HG03460 (cell line): ENCODE results near the gene SPEN.
"Not testable (repeated sequence)": the region's sequence is repeated elsewhere in the genome, so short reads cannot be mapped to it uniquely, and the experiment has no call there.

Source experiments
- ATAC-seq: cut with Tn5 transposase; IDR thresholded peaks from one replicate; pipeline ENCODE4 v1.9.1; 2021; ENCODE audit not compliant: unreplicated experiment

SPEN gene

DNA sequence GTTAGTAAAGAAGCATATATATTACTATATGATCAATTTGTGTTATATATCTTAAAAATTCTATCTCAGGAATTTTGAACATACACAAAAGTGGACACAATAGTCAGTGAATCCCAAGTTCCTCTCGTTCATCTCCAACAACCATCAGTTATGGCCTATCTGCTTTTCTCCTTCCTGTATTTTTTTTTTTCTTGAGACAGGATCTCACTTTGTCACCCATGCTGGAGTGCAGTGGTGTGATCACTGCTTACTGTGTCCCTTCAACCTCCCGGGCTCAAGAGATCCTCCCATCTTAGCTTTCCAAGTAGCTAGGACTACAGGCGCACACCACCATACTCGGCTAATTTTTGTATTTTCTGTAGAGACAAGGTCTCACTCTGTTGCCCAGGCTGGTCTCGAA, 9.4 kb downstream of the SPEN start:
- no peak for ATAC-seq

DNA sequence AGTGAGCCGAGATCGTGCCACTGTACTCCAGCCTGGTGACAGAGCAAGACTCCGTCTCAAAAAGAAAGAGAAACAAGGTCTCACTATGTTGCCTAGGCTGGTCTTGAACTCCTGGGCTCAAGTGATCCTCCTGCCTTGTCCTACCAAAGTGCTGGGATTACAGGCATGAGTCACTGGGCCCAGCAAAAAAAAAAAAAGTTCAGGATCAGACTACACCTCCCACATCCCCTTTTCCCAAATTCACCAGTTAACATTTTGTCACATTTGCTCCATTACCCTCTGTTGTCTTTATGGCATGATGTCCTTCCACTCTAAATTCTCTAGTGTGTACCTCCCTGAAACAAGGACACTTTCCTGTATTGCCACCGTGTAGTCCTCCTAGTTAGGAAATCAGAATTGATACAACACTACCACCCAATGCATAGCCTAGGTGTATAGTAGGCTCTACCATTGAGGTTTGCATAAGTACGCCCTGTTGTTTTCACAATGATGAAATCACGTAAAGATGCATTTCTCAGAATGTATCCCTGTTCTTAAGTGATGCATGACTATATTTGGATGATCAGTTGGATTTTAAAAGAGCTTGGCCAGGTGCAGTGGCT, 10.7 kb downstream of the SPEN start:
- no peak for ATAC-seq

DNA sequence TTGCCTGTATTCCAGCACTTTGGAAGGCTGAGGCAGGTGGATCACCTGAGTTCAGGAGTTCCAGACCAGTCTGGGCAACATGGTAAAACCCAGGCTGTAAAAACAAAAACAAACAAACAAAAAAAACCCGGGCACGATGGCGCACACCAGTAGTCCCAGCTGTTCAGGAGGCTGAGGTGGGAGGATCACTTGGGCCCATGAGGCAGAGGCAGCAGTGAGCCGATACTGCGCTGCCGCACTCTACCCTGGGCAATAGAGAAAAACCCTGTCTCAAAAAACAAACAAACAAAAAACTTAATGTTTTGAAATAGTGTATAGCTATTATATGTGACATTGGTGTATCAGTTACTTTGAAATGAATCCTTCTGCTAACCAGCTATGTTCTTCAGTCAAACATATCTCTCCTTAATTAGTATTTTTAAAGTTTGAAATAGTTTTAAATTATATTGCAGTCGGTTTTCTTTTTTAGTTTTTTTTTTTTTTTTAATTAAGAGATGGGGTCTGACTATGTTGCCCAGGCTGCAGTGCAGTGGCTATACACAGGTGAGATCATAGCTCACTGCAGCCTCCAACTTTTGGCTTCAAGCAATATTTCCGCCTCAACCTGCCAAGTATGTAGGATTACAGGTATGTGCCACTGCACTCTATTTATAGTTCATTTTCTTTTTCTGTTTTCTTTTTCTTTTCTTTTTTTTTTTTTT, 11.3 kb downstream of the SPEN start:
- ATAC-seq = no peak

DNA sequence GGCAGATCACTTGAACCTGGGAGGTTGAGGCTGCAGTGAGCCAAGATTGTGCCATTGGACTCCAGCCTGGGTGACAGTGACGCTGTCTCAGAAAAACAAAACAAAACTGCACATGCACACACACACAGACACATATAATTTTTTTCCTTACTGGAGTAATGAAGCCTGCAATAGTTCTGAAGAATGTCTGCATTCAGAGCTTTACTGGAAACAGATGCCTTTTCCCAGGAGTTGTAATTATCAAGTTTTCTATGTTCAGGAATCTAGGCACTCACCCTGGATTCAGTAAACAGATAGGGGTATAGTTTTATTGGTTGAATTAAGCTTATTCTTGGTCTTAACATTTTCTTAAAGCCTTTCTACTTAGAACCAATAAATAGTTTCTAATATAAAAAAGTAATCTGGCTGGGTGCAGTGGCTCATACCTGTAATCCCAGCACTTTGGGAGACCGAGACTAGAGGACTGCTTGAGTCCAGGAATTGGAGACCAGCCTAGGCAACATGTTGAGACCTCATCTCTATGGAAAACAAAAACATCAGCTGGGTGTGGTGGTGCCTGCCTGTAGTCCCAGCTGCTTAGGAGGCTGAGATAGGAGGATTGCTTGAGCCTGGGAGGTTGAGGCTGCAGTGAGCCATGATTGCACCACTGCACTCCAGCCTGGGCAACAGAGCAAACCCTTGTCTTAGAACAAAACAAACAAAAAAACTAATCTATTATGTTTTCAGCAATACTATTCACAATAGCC, 15.8 kb downstream of the SPEN start:
- ATAC-seq = no peak

DNA sequence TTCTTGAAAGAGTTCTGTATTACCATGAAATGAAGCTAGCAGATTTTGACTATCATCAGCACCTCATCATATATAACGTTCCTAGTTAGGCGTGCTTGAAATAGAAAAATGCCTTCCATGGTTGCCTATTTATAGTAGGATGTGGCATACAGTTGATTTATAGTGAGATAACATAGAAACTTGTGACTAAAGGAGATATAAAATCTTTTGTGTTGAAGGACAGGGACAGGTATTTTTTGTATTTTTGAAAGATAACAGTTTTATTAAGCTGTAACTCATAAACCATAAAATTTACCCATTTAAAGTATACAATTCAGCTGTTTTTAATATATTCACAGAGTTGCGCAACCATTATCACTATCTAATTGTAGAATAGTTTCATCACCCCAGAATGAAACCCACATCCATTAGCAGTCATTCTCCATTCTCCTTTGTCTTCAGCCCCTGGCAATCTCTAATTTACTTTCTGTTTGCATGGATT, 19.3 kb downstream of the SPEN start:
- no peak for ATAC-seq

DNA sequence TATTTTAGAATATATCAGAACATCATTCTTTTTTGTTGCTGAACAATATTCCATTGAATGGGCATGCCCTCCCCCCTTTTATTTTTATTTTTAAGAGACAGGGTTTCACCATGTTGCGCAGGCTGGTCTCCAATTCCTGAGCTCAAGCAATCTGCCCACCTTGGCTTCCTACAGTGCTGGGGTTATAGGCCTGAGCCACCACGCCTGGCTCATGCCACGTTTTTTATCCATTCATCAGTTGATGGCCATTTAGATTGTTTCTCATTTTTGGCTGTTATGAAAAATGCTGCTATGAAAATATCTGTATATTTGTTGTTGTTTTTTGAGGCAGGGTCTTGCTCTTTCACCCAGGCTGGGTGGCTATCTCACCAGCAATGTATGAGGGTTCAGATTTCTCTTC, 19.8 kb downstream of the SPEN start:
- ATAC-seq = no peak

DNA sequence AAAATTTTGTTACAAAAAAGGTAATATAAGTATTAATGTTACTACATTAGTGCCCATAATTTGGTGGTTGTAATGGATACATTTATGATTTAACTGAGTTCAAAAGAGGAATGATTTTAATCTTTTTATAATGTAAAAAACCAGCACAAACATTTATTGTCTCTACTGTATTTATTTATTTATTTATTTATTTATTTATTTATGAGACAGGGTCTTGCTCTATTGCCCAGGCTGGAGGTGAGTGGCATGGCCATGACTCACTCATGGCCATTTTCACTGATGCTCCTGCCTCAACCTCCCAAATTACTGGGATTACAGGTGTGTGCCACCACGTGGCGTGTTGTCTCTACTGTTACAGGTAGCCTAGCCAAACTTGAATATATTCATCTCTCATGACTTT, 21.9 kb downstream of the SPEN start:
- no peak for ATAC-seq

DNA sequence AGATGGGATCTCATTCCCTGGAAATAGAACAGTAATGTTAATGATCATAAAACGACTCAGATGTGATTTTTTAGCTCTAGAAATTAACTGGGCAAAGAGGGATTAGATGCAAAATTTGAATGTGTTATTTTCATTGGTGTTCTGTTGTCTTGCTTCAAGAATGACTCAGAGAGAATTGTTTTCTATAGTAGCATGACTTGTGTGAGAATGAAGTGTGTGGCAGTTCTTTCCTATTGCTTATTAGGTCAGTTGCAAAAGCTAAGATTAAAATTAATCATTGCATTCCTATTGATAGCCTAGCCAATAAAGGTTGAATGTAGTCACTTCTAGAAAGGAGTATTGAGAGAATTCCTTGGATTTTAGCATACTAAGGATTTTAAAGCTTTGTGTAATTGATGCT, 22.9 kb downstream of the SPEN start:
- no peak for ATAC-seq

DNA sequence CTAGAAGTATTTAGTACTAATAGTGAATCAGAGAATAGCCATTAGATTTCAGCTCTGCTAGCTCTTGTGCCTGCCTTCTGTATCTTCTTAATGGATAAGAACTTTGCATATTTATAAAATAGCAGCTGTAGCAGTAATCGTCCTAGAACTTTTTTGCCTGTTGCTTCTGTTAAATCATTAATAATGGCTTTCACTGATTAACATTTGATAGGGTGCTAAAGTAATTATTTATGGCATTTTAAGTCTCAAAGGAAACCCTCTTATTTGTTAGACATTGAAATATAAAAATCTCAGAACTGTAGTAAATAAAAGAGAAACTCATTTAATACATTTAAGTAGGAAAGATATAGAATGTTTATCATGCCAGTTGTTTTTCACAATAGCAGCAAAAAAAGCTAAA, 27.0 kb downstream of the SPEN start:
- no peak for ATAC-seq

DNA sequence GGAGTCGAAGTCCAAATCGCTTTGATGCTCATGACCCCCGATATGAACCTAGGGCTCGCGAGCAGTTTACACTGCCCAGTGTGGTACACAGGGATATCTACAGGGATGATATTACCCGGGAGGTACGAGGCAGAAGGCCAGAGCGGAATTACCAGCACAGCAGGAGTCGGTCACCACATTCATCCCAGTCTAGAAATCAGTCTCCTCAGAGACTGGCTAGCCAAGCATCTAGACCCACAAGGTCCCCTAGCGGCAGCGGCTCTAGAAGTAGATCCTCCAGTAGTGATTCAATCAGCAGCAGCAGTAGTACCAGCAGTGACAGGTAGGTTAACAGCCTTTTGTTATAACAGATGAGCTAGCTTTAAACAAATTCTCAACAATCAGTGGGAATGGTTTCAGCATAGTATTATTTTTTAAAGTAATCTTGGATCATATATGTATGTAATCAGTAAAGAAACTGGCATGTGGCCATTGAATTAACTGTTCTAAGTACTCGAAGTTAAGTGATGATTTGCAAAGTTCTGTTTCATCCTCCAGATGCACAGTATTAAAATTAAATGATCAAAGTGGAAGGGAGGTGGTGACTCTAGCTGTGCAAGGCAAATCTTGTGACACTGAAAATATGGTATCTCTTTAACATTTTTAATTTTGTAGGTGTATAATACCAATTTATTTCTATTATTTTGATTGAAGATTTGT, 29.0 kb downstream of the SPEN start:
- ATAC-seq = no peak

DNA sequence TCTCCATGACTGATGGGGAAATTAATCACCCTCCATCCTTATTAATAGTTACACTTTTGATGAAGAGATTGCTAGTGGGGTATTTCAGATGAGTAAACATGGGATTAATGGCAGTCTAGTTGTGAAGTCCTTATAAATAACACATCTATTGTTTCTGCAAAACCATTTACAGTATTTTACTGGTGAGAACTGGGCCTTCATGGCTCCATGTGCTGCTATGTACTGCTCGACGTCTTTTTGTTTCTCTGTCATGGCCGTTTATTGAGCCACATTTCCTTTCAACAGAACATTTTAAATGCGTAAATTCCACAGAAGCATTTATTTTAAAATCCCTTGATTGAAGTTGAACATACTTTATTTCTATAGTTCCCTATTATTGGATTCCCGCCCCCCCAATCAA, 34.5 kb downstream of the SPEN start:
- ATAC-seq = no peak

DNA sequence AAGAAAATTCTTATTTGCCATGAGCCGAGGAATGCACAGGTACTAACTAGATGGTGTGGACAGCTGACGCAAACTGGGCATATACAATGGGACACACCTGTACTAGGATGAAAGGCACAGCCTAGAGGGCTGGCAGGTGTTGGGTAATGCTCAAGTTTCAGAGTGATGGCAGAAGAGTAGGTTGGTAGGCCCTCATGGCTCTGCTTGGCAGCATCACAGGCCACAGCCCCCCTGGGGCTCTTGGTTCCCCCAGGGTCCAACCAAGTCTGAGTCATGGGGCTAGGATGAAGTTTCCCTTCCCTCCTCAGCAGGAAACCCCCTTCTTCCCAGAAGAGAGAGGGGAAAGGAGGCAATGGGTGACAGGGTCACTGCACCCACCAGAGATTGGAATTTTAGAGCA, 35.2 kb downstream of the SPEN start:
- no peak for ATAC-seq

DNA sequence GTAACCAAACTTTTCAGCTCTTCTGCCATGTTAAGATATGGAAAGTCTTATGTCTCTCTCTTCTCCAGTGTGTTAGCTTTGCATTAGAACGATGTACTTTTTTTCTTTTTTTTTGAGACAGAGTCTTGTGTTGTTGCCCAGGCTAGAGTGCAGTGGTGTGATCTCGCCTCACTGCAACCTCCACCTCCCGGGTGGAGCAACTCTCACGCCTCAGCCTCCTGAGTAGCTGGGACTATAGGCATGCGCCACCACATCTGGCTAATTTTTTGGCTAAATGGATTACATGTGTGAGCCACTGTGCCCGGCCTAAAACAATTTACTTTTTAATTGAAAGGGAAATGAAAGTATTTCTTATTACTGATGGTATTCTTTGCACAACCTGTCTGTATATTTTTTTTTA, 35.8 kb downstream of the SPEN start:
- no peak for ATAC-seq

DNA sequence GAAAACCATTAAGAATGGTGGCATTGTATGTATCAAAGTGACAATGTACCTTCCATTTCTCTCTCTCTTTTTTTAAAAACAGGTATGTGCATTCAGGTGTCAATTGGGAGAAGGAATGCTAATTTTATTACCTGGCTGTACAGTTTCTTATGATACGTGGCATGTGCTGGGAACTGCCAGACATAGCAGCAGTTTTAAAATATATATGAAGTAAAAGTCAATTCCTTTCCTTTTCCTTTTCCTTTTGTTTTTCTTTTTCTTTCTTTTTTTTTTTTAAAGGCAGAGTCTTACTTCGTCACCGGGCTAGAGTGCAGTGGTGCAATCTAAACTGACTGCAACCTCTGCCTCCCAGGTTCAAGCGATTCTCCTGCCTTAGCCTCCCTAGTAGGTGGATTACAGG, 37.0 kb downstream of the SPEN start:
- no peak for ATAC-seq

DNA sequence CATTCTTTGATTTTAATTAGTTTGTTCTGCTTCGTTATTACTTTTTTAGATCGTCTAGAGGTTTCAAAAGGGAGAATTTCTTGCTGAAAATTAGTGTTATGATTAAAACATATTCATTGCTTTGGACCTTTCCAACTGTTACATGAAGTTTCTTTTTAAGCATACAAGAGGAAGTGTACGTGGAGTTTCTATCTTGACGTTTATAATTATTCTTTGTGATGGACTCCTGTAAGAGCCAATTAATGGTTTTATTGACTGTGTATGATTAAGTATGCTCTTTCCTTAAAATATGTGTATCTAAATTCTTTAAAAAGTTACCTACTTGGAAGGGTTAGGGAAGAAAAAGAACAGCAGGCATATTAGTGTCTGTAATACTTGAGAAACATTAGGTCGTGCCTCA, 37.8 kb downstream of the SPEN start:
- ATAC-seq = no peak

DNA sequence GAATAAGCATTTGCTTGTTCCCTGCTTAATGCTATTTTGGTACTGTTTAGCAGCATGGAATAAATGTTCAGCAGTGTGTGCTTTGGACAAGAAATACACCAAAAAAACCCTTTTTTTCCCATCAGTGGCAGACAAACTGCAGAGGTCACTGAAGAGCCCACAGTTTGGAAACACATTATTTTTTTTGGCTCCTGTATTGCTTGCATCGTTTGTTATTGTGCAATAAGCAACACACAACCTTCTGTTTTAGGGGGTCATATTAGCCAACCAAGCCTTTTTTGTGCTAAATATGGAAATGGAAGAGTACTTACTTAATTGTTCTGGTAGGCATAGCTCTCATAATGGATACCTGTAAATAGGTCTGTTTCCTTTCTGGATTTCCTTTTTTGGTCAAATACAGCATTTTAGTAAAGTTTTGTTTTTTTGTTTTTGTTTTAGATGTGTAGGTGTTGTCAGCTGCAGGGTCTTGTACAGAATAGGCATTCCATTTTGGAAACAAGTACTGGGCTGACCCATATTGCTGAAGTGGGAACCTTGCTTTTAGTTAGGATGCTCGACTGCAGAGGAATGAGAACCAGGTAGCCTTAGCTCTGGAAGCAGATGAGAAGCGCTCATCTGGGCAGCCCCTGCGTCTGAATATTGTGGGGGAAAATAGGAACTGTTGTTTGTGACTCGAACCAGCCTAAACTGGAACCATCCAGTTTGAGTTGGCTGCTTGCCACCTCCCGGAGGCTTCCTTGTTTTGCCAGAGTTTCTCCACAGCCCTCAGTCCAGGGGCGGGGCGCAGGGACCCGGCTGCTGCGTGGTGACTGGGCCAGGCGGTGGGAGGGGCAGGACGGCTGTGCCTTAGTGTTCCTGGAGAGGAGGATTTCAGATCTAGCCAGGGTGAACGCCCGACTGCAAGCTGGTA, 38.4 kb downstream of the SPEN start:
- no peak for ATAC-seq

DNA sequence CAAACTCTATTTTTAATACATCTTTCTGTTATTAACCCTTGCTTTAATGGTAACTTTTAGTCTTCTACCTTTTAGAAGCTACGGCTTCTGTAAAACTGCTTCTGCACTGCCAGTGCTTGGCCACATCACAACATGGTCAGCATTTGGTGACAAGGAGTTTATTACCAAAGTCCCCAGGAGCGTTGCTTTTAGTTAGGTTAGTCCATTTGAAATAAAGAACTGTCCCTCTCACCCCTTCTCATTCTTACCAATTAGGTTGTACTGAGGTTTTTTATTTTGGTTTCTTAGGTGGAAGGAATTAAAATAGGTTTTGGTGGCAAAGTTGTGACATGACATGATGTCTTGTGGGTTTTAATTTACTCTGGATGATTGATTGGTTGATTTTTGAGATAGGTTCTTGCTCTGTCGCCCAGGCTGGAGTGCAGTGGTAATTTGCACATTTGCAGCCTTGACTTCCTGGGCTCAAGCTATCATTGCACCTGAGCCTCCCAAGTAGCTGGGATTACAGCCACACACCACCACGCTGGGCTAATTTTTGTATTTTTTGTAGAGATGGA, 39.2 kb downstream of the SPEN start:
- no peak for ATAC-seq

DNA sequence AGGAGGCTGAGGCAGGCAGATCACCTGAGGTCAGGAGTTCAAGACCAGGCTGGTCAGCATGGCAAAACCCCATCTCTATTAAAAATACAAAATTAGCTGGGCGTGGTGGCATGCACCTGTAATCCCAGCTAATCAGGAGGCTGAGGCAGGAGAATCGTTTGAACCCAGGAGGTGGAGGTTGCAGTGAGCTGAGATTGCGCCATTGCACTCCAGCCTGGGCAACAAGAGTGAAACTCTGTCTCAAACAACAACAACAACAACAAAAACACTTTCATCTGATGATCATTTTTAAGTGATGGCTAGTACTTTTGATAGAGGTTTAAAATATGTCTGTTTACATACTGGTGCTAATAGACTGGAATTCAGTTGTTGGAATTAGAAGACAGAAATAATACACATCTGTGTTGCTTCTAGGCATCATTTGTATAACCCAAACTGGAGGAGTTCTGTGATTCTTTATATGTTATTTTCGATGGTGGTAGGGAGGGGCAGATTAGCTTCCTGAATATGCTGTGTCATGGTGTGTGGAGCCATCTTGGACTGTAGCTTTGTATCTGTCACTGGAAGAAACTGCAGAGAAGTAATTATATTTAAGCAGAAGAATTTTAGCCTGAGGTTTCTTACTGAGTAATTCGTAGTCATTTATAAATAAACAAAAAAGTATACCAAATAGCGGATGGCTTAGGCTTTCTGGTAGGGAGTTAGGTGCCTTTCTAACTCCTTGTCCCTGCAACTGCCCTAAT, 45.5 kb downstream of the SPEN start:
- not testable (repeated sequence) for ATAC-seq

DNA sequence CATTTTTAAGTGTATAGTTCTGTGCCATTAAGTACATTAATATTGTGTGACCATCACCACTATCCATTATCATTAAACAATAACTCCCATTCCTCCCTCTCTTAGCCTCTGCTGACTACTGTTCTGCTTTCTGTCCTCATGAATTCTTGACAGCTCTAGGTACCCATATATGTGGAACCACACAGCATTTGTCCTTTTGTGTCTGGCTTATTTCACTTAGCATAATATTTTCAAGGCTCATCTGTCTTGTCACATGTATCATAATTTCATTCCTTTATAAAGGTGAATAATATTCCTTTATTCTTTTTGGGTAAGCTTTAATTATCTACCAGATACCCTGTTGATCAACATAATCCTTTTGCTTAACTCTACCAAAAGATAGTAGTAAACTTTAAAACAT, 47.7 kb downstream of the SPEN start:
- ATAC-seq = no peak
